ENCODE measurements around the gene GRPR. TPM values are rescaled to one million over a fixed set of nuclear protein-coding genes. Genes with fewer than 3 reads are reported as not detected.

The GRPR gene
- total and polyA plus RNA-seq, 10 of the 15 experiments (the other 5 are each of a cell fraction or from before 2014, with no cell fraction given) = 0.10 to 3.7 (median 0.21) TPM; not detected in 1

DNA sequence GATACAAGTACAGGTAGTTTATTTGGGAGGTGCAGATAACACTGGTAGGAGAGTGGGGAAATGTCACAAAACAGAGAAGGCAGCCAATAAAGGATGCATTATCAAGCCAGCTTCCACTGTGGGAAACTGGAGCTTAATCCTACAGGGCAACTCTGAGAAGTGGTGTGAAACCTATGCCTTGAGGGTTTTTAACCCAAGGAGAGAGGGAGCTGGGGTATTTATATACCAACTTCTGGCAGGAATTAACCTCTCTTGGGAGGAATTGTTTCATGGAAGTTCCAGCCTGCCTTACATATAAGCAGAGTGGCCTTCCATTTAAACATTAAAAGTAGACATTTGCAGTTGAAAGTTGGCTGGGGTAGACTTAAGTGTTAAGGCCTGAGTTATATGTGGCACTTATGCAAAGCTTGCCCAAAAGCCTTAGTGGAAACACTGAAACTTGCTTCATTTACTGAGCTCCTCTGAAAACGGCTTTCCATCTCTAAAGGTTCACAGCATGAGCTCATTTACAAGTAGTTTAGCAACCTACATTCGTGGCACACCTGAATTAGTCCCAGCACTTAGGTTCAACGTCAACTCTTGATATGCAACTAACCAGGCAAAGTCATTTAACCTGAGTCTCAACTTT, 63.1 kb downstream of the GRPR start:
- WGBS (ENCODE audit: insufficient coverage, insufficient replicate concordance, low lambda C conversion rate, missing lambda C conversion rate) = 14% methylated on average over 3 of the region's 3 CpGs
- H3K4me2 ChIP-seq (ENCODE audit: control insufficient read depth, insufficient read depth) = no peak overlapping the region
- ChIA-PET RAD21 (ENCODE audit: unreplicated experiment) (interaction anchor here (1.0 kb wide), 2 partner anchors 49 to 61 kb away, joined by 3 to 4 read pairs; no protein-coding TSS in a partner anchor), CTCF (interaction anchor here (1.2 to 1.4 kb wide), 2 partner anchors 24 to 48 kb away, joined by 3 to 4 read pairs; no protein-coding TSS in a partner anchor), POLR2A (no interaction called here), SMC1A (ENCODE audit: uncharacterized antibody, unreplicated experiment) (interaction anchor here (1.1 kb wide), 2 partner anchors 14 to 26 kb away, joined by 3 read pairs; no protein-coding TSS in a partner anchor)
- no peak overlapping the region for H3K27ac ChIP-seq (ENCODE audit: control insufficient read depth, insufficient read depth)
- DNase-seq (ENCODE audit: low read depth, low spot score) (no peak), ATAC-seq (no peak), FAIRE-seq (no peak)
- H3K4me1 ChIP-seq (ENCODE audit: control insufficient read depth, insufficient read depth, low read length) = no peaks in the 10 kb centered on the region
- H3K9me3 ChIP-seq (replicated peaks; ENCODE audit: control insufficient read depth, insufficient read depth, low read length) = no peaks in the 10 kb centered on the region
- H4K20me1 ChIP-seq (ENCODE audit: control insufficient read depth, insufficient read depth) = no peaks in the 10 kb centered on the region
- in situ Hi-C loops (cut with MboI) = no loop called here
- H2AFZ ChIP-seq (ENCODE audit: control insufficient read depth, low read depth, low read length) = no peak overlapping the region
- H3K36me3 ChIP-seq (ENCODE audit: control insufficient read depth in 2 of 2, insufficient read depth in 2 of 2, low read length in 1 of 2) = no peaks in the 10 kb centered on the region
- H3K9ac ChIP-seq (ENCODE audit: control insufficient read depth, insufficient read depth, low read length) = no peak overlapping the region
- no peaks in the 10 kb centered on the region for H3K79me2 ChIP-seq (ENCODE audit: control insufficient read depth, insufficient read depth, low read length)
- no peaks in the 10 kb centered on the region for H3K27me3 ChIP-seq (replicated peaks in 1 of 2; ENCODE audit: control insufficient read depth in 2 of 2, insufficient read depth in 2 of 2, low read length in 1 of 2)
- intact Hi-C loops (cut with micrococcal nuclease; ENCODE audit: unreplicated experiment) = no loop called here
- no peak overlapping the region for H3K4me3 ChIP-seq
- BruUV-seq (replicated peaks) = no TSS peak
- TF ChIP-seq POU2F2 (IDR thresholded peaks at IDR 0.05; ENCODE audit: borderline replicate concordance, low read depth, low read length) = no peak
- no peak for TF ChIP-seq HDAC6 (IDR thresholded peaks at IDR 0.05; ENCODE audit: unreplicated experiment)
- TF ChIP-seq, protein P1, sequence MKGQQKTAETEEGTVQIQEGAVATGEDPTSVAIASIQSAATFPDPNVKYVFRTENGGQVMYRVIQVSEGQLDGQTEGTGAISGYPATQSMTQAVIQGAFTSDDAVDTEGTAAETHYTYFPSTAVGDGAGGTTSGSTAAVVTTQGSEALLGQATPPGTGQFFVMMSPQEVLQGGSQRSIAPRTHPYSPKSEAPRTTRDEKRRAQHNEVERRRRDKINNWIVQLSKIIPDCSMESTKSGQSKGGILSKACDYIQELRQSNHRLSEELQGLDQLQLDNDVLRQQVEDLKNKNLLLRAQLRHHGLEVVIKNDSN (IDR thresholded peaks at IDR 0.05; ENCODE audit: borderline replicate concordance, extremely low read length, insufficient read depth, low read depth, low read length) = no peak
- TF ChIP-seq ZNF384 (IDR thresholded peaks at IDR 0.05; ENCODE audit: borderline replicate concordance, low read depth, low read length) = no peak
- TF ChIP-seq, protein P2, sequence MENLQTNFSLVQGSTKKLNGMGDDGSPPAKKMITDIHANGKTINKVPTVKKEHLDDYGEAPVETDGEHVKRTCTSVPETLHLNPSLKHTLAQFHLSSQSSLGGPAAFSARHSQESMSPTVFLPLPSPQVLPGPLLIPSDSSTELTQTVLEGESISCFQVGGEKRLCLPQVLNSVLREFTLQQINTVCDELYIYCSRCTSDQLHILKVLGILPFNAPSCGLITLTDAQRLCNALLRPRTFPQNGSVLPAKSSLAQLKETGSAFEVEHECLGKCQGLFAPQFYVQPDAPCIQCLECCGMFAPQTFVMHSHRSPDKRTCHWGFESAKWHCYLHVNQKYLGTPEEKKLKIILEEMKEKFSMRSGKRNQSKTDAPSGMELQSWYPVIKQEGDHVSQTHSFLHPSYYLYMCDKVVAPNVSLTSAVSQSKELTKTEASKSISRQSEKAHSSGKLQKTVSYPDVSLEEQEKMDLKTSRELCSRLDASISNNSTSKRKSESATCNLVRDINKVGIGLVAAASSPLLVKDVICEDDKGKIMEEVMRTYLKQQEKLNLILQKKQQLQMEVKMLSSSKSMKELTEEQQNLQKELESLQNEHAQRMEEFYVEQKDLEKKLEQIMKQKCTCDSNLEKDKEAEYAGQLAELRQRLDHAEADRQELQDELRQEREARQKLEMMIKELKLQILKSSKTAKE (IDR thresholded peaks at IDR 0.05; ENCODE audit: low read depth, poor library complexity, severe bottlenecking) = no peak
- no peak for TF ChIP-seq GABPA (IDR thresholded peaks at IDR 0.05; ENCODE audit: low read depth)
- TF ChIP-seq, protein P3, sequence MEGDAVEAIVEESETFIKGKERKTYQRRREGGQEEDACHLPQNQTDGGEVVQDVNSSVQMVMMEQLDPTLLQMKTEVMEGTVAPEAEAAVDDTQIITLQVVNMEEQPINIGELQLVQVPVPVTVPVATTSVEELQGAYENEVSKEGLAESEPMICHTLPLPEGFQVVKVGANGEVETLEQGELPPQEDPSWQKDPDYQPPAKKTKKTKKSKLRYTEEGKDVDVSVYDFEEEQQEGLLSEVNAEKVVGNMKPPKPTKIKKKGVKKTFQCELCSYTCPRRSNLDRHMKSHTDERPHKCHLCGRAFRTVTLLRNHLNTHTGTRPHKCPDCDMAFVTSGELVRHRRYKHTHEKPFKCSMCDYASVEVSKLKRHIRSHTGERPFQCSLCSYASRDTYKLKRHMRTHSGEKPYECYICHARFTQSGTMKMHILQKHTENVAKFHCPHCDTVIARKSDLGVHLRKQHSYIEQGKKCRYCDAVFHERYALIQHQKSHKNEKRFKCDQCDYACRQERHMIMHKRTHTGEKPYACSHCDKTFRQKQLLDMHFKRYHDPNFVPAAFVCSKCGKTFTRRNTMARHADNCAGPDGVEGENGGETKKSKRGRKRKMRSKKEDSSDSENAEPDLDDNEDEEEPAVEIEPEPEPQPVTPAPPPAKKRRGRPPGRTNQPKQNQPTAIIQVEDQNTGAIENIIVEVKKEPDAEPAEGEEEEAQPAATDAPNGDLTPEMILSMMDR (IDR thresholded peaks at IDR 0.05 in 2 of 3, conservative IDR thresholded peaks at IDR 0.05 in 1 of 3; ENCODE audit: control insufficient read depth in 2 of 3, extremely low read depth in 1 of 3, insufficient read depth in 1 of 3, low read depth in 3 of 3, low read length in 3 of 3) = no peak
- no peak for TF ChIP-seq SREBF1 (IDR thresholded peaks at IDR 0.05; ENCODE audit: low read length)
- no peak for TF ChIP-seq NRF1 (conservative IDR thresholded peaks at IDR 0.05; ENCODE audit: low read depth, low read length)
- TF ChIP-seq GATAD2B (conservative IDR thresholded peaks at IDR 0.05; ENCODE audit: low read depth) = no peak
- TF ChIP-seq ZNF274 (IDR thresholded peaks at IDR 0.05; ENCODE audit: insufficient read depth, insufficient read length) = no peak
- TF ChIP-seq, protein P4, sequence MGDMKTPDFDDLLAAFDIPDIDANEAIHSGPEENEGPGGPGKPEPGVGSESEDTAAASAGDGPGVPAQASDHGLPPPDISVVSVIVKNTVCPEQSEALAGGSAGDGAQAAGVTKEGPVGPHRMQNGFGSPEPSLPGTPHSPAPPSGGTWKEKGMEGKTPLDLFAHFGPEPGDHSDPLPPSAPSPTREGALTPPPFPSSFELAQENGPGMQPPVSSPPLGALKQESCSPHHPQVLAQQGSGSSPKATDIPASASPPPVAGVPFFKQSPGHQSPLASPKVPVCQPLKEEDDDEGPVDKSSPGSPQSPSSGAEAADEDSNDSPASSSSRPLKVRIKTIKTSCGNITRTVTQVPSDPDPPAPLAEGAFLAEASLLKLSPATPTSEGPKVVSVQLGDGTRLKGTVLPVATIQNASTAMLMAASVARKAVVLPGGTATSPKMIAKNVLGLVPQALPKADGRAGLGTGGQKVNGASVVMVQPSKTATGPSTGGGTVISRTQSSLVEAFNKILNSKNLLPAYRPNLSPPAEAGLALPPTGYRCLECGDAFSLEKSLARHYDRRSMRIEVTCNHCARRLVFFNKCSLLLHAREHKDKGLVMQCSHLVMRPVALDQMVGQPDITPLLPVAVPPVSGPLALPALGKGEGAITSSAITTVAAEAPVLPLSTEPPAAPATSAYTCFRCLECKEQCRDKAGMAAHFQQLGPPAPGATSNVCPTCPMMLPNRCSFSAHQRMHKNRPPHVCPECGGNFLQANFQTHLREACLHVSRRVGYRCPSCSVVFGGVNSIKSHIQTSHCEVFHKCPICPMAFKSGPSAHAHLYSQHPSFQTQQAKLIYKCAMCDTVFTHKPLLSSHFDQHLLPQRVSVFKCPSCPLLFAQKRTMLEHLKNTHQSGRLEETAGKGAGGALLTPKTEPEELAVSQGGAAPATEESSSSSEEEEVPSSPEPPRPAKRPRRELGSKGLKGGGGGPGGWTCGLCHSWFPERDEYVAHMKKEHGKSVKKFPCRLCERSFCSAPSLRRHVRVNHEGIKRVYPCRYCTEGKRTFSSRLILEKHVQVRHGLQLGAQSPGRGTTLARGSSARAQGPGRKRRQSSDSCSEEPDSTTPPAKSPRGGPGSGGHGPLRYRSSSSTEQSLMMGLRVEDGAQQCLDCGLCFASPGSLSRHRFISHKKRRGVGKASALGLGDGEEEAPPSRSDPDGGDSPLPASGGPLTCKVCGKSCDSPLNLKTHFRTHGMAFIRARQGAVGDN (IDR thresholded peaks at IDR 0.05) = no peak
